Fibroblast of skin of abdomen (primary cell): Measurements from ENCODE around the gene ZNF318.

Experiments
- DNase-seq: peaks from one replicate; pipeline ENCODE4 v3.0.0-alpha.2; 2013

The ZNF318 gene

DNA sequence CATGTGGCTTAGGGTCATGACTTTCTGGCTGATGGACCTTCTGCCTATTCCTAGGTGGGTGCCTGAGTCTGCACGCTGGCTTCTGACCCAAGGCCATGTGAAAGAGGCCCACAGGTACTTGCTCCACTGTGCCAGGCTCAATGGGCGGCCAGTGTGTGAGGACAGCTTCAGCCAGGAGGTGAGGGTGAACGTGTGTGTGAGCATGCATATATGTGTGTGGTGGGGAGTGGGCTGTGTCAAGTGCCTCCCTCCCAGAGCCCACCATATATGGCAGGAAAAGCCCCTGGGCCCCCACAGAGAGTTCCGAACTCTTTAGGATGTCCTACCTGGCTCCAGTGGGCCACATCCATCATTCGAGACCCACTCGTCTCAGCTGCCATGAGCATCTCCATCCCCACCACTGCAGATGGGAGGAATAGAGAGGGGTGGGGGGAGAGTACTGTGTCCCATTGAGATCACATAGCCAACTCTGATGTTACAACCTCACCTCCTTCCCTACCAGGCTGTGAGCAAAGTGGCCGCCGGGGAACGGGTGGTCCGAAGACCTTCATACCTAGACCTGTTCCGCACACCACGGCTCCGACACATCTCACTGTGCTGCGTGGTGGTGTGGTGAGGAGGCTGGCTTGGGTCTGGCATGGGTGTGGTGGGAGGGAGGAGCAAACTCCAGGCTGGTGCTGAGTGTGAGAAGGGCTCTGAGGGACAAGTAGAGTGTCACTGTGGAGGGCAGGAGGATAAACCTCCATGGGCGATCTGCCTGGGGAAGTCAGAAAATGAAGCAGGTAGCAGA lies 68.2 kb downstream of the ZNF318 start:
- DNase-seq, result no peak

DNA sequence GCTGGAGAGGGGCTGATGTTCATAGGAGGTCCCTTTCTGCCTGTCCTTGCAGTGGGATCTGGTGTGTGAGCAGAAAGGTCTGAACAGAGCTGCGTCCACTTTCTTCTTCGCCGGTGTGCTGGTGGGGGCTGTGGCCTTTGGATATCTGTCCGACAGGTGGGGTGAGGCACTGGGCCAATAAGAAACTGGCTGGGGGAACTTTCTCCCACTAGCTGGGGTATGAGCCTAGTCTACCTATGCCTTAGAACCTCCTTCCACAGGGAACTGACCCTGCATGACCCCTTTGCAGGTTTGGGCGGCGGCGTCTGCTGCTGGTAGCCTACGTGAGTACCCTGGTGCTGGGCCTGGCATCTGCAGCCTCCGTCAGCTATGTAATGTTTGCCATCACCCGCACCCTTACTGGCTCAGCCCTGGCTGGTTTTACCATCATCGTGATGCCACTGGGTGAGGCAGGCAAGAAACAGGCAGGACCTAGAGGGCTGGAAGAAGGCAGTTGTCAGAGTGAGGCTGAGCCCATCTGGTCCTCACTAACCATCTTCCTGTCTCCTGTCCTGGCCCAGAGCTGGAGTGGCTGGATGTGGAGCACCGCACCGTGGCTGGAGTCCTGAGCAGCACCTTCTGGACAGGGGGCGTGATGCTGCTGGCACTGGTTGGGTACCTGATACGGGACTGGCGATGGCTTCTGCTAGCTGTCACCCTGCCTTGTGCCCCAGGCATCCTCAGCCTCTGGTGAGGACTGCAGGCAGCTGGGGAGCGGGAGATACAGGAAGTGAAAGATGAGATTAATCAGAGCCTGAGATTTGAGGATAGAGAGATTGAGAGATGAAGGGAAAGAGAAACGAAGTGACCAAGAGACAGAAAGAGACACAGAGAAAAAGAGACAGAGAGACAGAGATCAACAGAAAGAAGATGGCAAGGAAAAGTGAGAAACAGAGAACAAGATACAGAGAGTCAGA lies 69.8 kb downstream of the ZNF318 start:
- no peak for DNase-seq

DNA sequence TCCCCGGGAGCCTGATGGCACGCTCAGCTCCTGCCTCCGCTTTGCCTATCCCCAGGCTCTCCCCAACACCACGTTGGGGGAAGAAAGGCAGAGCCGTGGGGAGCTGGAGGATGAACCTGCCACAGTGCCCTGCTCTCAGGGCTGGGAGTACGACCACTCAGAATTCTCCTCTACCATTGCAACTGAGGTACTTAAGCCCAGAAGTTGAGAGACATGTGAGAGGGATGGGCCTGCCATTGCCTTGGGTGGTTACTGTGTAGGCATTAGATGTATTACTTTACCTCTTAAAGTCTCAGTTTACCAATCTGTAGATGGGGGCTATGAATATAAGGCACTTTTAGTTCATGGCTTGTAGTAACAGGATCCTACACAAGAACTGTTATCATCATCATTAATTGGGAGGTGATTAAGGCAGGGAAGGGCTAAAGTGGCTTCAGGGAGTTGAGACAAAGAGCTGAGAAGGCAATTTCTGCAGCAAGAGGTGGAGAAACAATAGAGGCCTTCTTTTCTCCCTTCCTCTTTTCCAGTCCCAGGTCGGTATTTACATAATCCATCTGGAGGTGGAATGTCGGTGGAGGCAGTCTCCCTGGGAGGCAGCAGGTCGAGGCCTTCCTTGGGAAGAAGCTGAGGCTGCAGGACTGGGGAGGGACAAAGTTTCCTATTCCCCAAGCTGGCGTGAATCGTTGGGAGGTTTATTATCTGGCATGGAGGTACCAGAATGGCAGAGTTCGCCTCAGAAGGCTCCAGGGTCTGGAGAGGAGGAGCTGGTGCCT lies 70.7 kb downstream of the ZNF318 start:
- DNase-seq, result no peak

DNA sequence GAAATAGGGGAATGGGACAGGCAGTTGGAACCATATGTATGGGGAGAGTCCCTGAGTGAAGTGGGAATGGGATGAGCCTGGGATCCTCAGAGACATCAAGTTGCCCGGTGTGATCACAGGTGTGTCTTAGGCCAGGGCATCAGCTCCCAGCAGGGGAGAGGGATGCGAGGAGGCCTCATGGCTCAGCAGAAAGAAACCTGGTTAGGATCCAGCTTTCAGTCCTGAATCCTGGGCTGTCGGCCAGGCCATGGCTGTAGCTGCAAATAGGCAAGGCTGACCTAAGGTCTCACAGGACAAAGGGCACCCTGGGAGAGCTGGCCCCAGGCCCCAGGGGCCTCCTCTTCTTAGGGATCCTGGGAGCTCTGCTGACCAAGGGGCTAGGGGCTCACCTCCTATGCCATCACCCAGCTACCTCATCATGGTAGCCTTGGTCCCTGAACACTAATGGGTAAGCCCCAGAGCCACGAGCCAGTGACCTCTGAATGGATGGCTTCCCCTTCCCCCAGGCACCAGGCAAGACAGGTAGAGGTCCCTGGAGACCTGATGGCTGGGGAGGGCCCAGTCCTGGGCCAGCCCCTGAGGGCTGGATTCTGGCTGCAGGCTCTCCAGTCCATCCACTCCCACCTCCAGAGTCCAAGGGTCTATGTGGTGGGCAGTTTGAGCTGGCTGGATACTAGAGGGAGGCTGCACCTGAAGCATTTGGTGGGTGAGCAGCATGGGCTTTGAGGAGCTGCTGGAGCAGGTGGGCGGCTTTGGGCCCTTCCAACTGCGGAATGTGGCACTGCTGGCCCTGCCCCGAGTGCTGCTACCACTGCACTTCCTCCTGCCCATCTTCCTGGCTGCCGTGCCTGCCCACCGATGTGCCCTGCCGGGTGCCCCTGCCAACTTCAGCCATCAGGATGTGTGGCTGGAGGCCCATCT lies 71.5 kb downstream of the ZNF318 start, which contains the start of gene SLC22A7:
TSS of gene SLC22A7 (plus strand) at position 617 of the 921 bp plus-strand sequence. CDS start at position 716, 99 bp downstream.
- no peak for DNase-seq

DNA sequence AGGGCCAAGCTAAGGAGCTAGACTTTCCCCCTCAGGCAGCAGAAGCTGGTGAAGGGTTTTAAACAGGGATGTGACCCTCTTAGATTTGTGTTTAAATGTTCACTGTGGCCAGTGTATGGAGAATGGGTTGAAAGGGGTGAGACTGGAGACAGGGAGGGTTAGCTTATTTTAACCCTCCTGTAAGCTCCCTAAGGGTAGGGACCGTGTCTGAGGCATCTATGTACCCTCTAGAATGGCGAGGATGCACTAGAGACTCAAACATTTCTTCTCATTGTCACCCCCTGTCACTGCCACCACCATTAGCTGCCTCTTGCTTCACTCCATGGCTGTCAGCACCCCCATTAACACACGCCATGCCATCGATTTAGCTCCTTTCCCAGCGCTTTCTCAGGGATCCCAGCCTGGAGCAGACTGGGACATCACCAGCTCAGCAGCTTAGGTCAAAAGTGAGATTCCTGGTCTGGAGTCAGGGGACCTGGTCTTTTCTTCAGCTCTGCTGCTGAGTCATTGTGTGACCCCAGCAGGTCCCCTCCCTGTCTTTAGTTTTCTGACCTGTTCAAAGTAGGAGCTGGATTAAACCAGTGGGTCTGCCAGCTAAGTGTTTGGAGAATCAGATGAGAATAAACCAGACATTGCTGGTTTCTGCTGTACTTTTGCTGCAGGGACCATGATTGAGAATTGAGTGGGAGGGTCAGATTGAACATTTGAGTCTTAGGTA lies 72.5 kb downstream of the ZNF318 start:
- no peak for DNase-seq

DNA sequence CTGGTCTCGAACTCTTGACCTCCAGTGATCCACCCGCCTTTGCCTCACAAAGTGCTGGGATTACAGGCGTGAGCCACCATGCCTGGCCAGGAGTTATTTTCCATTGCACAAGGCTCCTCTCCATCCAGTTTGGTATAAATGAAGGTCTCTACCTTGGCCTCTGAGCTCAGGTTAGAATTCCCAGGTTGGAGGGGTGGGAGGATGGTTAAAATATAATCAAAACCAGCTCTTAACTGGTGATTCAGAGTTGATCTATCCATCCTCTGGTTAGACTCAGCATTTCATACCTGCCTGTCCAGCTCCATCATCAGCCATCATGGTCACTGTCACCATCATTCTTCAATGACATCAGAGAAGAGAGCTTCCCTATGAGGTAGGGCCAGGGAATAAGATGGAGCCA lies 74.0 kb downstream of the ZNF318 start:
- DNase-seq, result no peak

DNA sequence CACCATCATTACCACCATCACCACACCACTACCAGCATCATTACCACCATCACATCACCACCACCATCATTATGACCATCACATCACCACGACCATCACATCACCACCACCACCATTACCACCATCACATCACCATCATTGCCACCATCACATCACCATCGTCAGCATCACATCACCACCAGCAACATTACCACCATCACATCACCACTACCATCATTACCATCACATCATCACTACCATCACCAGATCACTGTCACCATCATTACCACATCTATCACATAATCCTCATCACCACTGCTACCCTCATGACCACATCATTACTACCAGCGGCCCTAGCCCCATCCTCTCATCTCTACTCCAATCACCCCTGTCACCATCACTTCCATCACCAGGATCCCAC lies 74.9 kb downstream of the ZNF318 start:
- DNase-seq, result no peak

DNA sequence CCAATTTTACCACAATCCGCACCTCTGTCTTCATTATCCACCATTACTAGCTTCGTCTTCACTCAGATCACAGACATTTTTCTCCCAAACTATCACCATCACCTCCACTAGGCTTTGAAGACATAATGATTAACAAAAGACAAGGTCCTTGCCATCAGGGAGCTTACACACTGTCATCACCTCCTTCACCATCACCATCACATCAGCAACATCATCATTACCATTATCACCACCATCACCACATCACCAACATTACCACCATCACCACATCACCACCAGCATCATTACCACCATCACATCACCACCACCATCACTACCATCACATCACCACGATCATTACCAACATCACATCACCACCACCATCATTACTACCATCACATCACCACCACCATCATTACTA lies 75.7 kb downstream of the ZNF318 start:
- no peak for DNase-seq

DNA sequence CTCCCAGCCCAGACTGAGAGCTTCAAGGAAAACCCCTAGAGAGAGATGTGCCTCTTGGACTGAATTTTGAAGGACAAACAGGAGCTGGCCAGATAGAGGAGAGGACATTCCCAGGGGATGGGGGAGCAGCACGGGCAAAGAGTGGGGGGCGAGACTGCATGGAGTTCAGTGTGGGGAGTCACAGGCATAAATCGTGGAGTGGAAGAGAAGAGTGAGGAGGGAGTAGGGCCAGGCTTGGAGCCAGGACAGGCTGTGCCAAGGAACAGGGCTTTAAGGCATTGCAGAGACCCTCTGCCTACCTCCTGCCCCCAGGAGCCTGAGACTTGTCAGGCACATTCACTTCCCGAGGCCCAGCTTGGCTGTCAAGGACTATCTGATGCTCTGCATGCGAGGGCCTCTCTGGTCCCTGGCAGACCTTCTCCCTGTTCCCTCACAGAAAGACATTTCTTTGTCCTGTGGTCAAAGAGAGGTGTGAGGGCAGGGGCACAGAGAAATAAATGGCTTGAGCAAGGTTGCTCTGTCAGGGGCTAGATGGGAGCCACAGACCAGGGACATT lies 76.6 kb downstream of the ZNF318 start:
- no peak for DNase-seq

DNA sequence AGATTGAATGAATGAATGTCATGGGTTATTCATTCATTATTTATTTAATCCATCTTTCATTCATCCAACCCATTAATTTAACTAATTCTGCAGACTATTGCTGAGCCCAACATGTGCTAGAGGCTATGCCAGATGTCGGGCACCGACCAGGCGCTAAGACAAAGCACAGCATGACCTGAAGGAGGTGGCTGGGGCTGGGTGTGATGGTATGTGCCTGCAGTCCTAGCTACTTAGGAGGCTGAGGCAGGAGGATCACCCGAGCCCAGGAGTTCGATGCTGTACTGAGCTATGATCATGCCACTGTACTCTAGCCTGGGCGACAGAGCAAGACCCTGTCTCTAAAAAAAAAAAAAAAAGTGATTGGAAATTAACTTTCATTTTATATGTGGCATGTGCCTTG lies 77.1 kb downstream of the ZNF318 start:
- DNase-seq, result no peak

DNA sequence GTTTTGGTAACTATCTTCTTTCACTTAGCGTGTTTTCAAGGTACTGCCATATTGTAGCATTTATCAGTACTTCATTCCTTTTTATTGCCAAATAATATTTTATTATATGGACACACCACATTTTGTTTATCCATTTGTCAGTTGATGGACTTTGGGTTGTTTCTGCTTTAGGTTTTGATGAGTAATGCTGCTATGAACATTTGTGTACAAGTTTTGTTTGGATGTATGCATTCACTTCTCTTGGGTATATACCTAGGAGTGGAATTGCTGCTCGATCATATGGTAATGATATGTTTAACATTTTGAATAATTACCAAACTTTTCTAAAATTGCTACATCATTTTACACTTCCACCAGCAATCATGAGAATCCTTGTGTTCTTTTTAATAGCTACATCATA lies 77.7 kb downstream of the ZNF318 start:
- DNase-seq, result no peak

DNA sequence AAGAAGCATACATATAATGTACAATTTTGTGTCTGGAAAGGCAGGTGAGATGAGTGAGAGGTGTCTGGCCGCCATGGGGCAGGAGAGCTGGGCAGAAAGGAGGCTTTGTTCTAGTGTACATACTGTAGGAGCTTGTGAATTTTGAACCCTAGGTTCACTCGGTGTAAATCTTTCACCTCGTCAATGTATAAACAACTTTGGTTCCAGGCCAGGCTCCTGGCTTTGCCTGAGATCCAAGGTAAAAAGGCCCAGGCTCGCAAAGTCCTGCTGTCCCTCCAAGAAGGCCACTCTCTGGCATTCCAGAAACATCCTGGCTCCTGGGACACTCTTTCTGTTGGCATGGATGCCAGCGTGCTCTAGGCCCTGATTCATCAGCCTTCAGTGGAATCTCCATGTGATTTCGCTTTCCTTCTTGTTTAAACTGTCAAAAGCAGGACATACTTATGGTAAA lies 78.5 kb downstream of the ZNF318 start:
- no peak for DNase-seq

DNA sequence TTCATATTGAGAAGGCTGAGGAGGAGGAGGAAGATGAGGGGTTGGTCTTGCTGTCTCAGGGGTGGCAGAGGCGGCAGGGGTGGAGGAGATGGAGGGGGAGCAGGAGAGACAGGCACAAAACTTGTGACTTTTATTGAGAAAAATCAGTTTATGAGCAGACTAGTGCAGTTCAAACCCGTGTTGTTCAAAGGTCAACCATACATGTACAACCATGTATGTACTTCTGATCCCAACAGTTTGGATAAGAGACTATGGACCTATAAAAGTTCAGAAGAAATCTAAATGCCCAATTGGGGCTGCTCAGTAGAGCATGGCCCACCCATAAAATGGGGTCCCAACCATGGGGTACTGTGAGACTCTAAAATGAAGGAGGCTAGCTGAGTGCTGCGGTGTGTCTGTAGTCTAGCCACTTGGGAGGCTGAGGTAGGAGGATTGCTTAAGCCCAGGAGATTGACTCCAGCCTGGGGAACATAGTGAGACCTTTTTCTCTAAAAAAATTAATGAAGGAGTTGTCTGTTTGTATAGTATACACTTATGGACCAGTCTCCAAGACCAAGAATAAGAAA lies 79.0 kb downstream of the ZNF318 start:
- no peak for DNase-seq

DNA sequence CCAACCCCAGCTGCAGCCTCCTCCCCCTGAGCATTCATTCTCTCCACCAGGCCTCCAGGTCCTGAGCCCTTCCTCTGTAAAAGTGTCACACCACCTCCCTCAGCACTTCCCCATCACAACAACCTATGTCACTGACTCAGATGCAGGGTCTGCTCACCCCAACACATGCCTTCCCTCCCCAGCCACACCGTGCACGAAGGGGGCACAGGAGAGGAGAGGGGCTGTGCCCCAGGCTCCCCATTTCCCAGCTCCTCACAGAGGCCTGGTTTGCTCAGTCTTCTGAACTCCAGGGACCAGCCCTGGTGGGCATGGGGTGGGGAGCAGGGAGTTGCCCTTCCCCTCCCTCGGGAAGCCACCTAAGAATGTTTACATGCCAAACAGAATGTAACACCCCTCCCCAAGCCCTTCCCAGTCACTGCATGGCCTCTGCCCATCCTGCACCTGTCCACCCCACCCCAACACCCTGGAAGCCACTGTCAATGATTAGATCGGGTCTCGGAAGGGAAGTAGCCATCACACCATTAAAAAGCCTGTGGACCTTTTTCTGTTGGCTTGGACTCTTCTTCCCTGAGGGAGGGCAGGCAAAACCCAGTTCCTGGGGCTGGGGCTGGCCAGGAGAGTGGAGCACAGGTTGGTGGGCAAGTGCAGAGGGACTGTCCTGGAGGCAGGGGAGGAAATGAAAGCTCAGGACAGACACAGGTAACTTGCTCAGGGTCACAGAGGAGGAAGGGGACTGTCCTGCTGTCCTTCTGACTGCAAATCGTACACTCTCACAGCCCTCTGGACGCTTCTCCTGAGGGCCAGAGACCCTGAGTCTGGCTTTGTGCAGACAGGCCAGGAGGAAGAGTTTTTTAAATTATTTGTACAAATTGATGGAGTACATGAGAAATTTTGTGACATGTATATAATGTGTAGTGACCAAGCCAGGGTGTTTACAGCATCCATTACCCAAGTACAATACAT lies 81.4 kb downstream of the ZNF318 start:
- DNase-seq, result no peak

DNA sequence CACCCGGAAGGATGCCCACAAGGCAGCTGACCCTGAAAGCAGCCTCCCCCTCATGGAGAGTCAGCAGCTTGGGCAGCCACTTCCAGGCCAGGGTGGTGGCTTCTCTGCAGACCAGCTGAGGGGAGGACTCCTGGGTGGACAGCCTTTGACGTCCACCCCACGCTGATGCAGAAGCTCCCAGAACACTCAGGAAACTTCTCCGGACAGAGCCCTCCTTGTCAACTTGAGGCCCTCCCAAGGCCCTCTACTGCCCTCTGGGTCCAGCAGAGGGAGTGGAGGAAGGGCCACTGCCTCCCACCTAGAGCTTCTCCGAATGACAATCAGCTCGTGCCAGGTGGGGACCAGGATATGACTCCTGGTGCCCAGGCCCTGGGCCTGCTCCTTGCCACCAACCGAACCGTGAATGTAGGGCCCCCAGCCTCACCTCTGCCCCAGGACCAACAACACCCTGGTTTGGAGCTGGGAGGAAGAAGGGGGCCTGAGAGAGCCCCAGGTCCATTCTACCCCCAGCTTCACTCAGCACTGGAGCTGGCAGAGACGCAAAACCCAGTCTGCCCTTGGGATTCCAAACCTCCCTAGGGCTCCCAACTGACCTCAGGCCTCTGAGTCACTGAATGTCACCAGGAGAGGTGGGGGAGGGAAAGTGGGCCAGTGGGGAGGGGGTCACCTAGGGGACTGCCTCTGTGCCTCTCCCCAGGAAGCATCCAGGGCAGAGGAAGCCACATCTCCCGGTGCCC lies 82.3 kb downstream of the ZNF318 start:
- no peak for DNase-seq

DNA sequence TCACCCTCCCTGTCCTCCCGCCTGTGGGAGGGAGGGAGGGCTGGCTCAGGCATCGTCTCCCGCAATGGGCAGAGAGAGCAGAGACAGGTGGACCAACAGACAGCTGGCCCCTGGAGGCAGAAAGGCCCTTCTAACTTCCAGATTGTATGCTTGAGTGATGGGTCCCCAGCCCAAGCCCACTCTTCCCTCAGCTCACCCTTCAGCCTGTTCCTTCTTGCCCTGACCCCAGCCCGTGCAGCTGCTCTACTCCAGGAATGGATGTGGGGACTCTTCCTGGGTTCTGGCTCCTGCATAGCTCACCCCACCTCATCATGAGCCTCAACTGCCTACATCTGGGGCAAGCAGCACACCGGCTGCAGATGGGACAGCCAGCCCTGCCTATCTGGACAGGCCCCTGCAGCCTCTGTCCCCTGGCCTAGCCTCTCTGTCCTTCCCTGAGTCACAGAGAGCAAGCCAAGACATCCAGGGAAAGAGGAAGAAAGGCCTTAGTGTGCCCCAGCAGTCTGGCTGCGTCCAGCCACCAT lies 82.9 kb downstream of the ZNF318 start:
- DNase-seq, result no peak
